Stimulated activated CD4-positive, alpha-beta T cell treated with anti-CD3 and anti-CD28 coated beads, Interleukin-1b, Interleukin-23, amount 100 ng/mL, for 48 hours (primary cell): ENCODE data around the gene NUP85.
A peak's percentile ranks its signal among the peaks of the same experiment; 100 is the strongest.
"Not testable (repeated sequence)": the region's sequence is repeated elsewhere in the genome, so short reads cannot be mapped to it uniquely, and the experiment has no call there.

ENCODE experiments used
- DNase-seq: peaks from one replicate; pipeline ENCODE4 v3.0.0-alpha.2; 2020

NUP85 gene

DNA sequence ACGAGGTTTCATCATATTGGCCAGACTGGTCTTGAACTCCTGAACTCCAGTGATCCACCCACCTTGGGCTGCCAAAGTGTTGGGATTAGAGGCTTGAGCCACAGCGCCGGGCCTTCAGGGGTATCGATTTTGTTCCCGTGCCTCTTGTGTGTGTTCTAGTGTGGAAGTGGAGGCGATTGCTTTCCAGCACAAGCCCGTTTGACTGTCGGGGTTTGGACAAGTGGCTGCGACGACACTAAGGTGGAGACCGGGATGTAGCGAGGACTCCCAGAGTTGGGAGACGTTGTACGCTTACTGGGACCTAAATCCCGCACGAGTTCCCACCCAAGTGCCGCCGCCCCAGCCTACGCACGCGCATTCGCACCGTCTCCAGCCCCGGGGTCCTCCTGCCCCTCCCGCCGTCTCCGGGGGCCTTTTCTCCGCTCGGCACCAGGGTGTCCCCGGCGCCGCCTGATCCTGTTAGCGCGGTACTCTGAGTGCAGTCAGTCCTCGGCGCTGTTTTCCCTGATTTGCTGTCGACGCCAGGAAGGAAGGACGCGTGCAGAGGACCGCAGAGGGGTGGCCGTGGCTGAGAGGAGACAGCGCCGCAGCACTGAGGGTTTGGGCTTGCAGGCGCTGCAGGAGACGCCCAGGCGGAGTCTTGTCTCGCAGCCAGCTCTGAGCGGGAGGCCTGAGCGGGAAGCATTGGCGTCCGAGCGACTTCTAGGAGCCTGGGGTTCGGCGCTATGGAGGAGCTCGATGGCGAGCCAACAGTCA is at the start of gene NUP85:
TSS of gene NUP85 (plus strand) at position 643 of the 756 bp plus-strand sequence. CDS start at position 726, 83 bp downstream.
- DNase-seq = peak; percentile 93

DNA sequence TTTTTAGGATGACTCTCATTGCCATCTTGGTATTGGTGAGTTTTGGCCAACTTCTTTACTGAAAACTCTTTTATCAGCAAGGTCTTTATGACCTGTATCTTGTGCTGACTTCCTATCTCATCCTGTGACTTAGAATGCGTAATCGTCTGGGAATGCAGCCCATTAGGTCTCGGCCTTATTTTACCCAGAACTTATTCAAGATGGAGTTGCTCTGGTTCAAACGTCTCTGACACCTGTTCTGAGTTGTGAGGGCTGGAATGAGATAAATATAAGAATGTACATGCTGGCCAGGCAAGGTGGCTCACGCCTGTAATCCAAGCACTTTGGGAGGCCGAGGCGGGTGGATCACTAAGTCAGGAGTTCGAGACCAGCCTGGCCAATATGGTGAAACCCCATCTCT is 47.0 kb upstream of the NUP85 start:
- DNase-seq = not testable (repeated sequence)

DNA sequence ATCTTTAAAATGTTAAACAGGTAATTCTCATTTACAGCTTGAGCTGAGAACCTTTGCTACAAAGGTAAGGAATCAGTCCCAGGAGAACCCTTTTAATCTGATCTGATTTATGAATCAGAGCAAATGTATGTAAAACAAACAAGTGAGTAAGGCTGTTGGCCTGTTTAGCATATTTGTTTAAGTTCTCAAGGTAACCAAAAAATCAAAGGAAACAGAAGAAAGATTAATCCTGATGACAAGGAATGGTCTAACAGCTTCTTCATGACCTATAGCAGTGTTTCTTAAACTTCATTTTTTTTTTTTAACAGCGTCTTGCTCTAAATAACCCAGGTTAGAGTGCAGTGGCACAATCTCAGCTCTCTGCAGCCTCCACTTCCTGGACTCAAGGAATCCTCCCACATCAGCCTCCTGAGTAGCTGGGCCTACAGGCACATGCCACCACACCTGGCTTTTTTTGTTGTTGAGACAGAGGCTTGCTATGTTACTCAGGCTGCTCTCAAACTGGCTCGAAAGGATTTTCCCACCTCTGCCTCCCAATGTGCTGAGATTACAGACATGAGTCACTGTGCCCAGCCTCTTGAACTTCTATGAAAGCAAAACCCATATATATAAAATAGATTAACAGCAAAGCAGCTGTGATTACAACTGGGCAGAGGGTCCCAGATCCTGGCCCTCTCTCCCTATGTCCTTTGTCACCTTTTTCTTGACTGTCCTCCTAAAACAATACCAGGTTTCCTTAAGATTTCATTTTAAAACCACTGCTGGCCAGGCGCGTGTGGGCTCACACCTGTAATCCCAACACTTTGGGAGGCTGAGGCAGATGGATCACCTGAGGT is 46.1 kb upstream of the NUP85 start:
- DNase-seq = no peak

DNA sequence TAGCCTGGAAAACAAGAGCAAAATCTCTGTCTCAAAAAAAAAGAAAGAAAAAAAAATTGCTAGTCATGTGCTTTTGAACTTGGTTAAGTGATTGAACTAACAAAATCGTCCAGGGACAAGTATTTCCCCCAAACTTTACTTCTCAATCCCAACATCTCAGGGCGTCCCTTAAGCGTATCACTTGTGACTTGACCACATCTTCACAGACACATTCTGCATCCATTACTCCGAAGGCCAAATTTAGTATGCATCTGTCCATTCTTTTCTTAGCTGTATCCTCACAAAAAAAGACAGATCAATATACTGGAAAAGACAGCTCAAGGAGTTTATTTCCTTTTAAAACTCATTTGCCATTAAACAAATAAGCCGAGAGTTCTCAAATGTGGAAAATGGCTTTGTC is 45.3 kb upstream of the NUP85 start:
- no peak for DNase-seq

- DNase-seq = no peak
These were observed 42.4 kb upstream of the NUP85 start for GRCh38 chr17:75163074-75163473.

DNA sequence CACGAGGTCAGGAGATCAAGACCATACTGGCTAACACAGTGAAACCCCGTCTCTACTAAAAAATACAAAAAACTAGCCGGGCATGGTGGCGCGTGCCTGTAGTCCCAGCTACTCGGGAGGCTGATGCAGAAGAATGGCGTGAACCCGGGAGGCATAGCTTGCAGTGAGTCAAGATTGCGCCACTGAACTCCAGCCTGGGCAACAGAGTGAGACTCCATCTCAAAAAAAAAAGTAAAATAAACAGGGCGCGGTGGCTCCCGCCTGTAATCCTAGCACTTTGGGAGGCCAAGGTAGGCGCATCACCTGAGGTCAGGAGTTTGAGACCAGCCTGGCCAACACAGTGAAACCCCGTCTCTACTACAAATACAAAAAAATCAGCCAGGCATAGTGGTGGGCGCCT is 40.9 kb upstream of the NUP85 start:
- DNase-seq = not testable (repeated sequence)

- DNase-seq = no peak
These were observed 36.5 kb upstream of the NUP85 start for GRCh38 chr17:75168998-75169397.

DNA sequence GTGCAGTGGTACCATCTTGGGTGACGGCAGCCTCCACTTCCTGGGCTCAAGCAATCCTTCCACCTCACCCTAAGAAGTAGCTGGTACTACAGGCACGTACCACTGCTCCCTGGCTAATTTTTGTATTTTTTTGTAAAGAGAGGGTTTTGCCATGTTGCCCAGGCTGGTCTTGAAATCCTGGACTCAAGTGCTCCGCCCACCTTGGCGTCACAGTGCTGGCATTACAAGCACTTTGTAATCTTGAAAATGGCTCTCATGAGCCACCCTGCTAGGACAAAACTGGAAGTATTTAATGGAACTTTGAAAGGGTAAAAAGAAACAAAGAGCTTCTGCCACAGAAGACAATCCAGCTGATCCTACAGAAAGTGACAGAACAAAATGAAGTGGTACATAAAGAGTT is 32.0 kb upstream of the NUP85 start:
- DNase-seq = no peak

DNA sequence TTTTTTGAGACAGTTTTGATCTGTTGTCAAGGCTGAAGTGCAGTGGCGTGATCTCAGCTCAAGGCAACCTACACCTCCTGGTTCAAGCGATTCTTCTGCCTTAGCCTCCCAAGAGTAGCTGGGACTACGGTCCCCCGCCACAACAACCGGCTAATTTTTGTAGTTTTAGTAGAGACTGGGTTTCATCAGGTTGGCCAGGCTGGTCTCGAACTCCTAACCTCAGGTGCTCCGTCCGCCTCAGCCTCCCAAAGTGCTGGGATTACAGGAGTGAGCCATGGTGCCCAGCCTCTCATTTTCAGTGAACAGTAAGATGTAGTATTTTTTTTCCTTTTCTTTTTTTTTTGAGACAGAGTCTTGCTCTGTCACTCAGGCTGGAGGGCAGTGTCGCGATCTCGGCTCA is 30.5 kb upstream of the NUP85 start:
- no peak for DNase-seq

DNA sequence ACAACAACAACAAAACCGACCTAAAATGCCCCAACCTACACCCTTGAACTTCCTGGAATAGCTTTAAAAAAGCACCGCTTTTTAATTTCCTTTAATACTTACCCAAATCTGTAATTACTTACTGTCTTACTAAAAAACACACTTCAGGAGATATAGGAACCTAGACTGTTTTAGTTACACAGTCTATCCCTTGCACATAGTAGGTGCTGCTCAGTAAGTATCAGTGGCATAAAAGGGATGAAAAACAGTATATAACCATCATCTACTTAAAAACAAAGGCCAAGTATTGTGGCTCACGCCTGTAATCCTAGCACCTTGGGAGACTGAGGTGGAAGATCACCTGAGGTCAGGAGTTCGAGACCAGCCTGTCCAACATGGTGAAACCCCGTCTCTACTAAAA is 28.9 kb upstream of the NUP85 start:
- no peak for DNase-seq

- no peak for DNase-seq
These were observed 27.0 kb upstream of the NUP85 start for GRCh38 chr17:75178453-75178852.

DNA sequence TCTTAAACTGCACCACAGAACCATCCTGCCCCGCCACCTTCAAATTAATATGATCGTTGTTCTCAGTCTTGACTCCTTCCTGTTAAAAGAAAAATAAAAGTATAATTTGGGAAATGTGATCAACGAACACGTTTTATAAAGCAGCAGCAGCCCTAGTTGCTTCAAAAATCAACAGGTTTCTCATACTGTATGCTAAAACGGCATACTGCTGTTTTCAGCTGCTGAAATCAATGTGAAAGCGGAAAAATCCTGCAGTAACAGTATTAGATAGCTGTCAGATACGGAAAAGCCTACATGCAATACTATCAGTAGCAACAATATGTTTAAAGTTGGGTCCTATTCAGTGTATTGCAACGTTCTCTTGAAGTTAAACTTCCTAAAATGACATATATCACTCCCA is 24.4 kb upstream of the NUP85 start:
- no peak for DNase-seq

- peak; percentile 39 for DNase-seq
These were observed 23.7 kb upstream of the NUP85 start for GRCh38 chr17:75181608-75182318.

DNA sequence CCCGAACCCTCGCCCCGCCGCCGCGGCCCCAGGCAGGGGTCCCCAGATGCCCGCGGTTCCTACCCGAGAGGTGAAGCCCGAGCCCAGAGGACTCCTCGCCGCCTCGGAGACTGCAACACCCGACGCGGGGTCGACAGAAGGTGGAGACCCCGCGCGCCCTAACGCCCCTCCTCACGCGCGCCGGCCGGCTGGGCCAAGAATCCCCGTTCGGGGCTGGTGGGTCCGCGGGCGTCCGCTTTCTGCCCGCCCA is 23.2 kb upstream of the NUP85 start:
- DNase-seq = no peak

DNA sequence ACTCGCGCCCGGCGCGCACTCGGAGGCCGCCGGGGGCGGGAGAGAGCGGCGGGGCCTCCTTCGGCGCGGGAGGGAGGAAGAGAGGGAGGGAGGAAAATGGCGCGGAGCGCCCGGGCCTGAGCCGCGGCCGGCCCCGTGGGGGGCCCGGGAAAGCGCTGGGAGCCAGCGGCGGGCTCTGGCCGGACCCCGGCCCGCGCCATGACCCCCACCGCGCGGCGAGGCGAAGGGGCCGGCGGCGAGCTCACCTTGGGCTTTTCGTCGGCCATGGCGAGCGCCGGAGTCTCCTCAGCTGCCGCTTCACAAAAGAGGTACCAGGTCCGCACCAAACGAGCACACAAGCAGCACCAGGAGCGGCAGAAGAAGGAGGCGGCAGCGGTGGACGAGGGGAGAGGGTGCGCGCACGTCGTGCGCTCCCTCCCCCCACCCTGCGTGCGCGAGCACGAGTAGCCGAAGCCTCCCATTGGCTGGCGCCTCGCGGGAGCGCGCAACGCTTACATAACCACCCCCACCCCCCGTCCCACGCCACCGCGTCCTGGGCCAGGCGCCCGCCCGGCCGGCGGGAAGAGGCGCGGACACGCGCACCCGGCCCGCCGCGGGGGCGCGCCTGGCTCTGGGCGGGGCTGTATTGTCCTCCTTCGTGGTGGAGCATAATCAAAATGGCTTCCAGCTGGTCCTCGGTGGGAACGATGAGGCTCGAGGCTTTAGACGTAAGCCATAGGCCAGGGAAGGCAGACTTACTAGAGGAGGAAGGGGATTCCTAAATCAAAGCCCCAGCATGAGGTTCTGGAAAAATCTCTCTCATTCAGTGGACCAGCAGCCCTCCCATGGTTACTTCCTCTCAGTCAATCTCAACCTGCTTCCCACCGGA is 22.7 kb upstream of the NUP85 start, which contains the start of gene SUMO2:
TSS of gene SUMO2 (minus strand) at position 391 of the 868 bp plus-strand sequence. CDS start at position 266, 125 bp downstream.
- DNase-seq = peak; percentile 96

DNA sequence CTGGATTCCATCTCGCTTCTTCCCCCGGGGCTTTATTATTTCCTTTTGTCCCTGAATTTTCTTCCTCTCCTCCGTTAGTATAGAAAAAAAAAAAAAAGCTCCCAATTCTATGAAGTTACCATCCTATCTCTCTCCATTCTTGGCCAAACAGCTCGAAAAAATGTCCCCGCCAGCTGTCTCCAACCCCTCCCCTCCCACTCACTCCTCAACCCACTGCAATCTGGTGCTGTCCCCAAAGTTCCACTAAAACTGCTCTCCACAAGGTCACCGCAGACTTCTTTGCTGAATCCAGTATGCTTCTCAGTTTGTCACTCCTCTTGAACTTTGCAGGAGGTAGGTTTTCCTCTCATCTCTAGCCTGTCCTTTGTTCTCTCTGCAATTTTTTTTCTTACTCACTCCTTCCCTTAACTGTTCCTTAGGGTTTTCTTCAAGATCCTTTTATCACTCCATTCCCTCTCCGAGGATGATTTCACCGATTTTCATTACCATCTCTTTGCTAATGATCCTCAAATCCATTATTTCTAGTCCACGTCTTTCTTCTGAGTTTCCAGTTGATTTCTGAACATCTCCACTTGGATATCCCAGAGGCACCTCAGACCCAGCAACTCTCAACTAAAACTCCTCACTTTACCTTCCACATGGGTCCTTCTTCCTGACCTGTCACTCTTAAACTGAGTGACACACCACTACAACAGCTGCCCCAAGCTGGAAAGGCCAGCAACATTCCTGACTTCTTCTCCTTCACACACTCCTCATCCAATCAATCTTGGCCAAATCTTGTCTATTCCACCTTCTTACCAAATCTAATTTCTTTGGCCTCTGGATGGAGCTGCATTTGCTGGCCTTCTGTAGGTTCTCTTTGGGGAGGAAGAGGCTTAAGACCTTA is 21.2 kb upstream of the NUP85 start:
- DNase-seq = no peak

- no peak for DNase-seq
These were observed 16.9 kb upstream of the NUP85 start for GRCh38 chr17:75188614-75189013.

DNA sequence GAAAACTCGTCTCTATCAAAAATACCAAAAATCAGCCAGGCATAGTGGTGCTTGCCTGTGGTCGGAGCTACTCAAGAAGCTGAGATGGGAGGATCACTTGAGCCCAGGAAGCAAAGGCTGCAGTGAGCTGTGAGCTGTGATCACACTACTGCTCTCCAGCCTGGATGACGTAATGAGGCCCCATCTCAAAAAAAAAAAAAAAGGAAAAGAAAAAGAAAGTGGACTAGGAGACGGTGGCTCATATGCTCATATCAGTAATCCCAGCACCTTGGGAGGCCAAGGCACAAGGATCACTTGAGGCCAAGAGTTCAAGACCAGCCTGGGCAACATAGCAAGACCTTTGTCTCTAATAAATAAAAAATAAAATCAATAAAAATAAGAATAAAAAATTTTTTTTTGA is 13.9 kb upstream of the NUP85 start:
- no peak for DNase-seq

- no peak for DNase-seq
These were observed 10.6 kb upstream of the NUP85 start for GRCh38 chr17:75194879-75195278.

- no peak for DNase-seq
These were observed 5.4 kb upstream of the NUP85 start for GRCh38 chr17:75199886-75200618.

DNA sequence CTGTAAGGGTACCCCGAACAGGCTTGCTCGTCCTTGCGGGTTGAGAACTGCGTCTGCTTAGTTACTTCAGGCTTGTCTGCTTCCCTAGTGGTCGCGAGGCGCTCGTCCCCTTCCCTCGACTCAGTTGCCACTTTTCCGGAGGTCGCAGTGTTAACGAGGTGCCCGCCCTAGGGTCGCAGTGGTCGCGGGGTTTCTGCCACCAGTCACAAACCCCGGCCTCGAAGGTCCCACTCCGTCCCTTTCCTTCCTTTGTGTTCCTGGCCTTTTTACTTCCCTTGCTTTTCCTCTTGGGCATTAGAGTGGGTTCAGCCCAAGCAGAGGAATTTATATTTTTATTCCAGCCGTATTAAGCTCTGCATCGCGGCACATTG is 299 bp downstream of the NUP85 start:
- no peak for DNase-seq
